ENCODE measurements around the gene TREML1.

GRCh38 chr6:41160933-41161332 lies 6.8 kb upstream of the TREML1 start:
- TF ChIP-seq CTCF (IDR thresholded peaks at IDR 0.05) (no peak), POLR2A (IDR thresholded peaks at IDR 0.05) (no peak), EP300 (IDR thresholded peaks at IDR 0.05) (no peak)
